Lung microvascular endothelial cell (primary cell): ENCODE data around the gene FBN2. TPM values are rescaled to one million over a fixed set of nuclear protein-coding genes. Genes with fewer than 3 reads are reported as not detected.
"Not testable (repeated sequence)": the region's sequence is repeated elsewhere in the genome, so short reads cannot be mapped to it uniquely, and the experiment has no call there.

ENCODE experiments used
- DNase-seq, 2 donors: peaks; one replicate each; pipeline versions ENCODE4 v3.0.0 to v3.0.0-alpha.2; 2010; ENCODE audit warnings: low read depth in 2 of 2
- total RNA-seq: library from RNA; depleted of rRNA; stranded (reverse); fragments of >200 nt; gene quantifications from 2 replicates; pipeline ENCODE4 v1.2.1, GENCODE V29; 2014

The FBN2 gene
- total RNA-seq, 1 donor from 2014 or later: 0.60 TPM

GRCh38 chr5:128362370-128362769, 175.7 kb downstream of the FBN2 start:
- no peak for DNase-seq

DNA sequence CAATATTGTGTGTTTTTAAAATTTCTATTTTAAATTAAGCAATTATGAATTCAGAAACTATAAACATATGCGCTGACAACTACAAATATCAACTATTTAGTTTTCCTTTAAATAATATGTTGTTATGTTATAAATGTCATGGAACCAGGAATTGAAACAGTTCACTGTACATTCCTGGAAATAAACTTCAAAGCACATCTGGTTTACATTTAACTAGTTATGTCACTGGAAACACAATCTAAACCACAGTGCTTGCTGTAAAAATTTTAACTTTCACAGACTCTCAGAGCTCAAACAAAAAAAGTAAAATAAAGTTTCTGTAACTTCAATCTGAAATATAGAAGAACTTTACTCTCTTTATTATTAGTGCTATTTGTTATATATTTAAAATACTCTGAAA, 179.2 kb downstream of the FBN2 start:
- DNase-seq: no peak

- no peak for DNase-seq
Measured at GRCh38 chr5:128357226-128357625, 180.8 kb downstream of the FBN2 start.

DNA sequence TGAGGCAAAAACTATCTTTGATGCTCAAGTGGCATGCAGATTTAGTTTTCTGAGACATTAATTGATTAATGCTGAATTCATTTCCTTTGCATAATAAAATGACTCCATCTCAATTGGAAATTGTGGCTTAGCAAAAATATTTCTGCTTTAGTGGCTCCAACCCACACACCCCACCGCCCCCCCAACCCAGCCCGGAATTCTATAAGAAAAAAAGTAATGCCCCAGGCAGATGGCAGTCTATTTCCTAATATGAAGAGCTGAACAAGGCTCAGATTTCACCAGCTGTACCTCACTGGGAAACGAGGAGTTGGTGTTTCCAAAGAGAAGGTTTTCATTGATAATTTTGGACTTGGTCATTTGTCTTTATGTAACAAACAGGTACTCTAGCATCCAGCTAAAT, 182.1 kb downstream of the FBN2 start:
- no peak for DNase-seq

- no peak for DNase-seq
Measured at GRCh38 chr5:128353441-128354107, 184.5 kb downstream of the FBN2 start.

GRCh38 chr5:128350705-128351104, 187.3 kb downstream of the FBN2 start:
- DNase-seq: no peak

DNA sequence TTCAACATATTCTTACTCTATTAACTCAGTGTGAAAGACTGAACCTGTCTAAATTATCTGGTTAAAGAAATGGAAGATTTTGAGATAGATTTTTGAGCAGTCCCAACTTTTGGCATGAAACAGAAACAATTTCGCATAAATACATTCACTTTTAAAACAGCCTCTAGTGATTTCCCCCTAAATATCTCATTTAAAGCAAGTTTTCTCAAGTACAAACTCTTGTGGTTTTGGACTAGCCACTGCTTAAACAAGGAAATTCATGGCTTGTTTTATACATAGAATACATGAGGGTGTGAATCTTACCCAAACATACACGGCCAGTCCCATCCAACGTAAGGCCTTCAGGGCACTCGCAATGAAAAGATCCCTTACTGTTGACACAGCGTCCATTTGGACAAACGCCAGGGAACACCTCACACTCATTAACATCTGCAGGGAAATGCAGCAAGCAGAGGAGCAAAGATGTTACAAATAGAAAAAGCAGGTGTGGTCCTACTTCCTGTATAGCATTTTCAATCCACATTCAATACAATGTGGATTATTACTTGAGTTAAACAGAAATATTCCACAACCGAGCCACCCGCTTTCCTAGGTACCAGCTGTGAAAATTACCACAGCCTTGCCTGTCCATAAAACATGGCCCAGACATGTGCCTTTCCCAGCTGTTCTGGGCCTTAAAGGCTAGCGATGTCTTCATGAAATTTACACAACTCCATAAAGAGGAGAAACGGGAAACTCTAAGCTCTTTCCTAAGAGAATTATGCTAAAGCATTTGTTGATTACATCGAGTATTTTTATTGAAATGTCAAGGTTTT, 188.8 kb downstream of the FBN2 start:
- peak in 1 of 2 donors; percentile 11 for DNase-seq

DNA sequence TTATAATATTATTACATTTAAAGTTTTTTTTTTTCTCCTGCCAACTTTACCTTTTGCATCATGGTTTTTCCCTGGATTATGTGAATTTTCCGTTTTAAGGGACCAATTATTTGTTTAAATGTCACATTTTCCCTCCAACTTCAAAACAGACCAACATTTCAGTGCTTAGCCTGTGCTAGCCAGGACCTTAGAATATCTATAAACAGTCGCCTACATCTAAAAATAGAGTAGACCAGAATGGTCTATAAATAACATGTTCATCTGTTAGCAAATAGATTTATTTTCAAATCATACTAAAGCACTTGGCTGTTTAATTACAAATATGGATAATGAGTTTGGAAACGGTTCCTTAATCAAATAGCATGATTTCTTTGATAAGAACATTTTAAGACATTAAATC, 192.0 kb downstream of the FBN2 start:
- DNase-seq: no peak

DNA sequence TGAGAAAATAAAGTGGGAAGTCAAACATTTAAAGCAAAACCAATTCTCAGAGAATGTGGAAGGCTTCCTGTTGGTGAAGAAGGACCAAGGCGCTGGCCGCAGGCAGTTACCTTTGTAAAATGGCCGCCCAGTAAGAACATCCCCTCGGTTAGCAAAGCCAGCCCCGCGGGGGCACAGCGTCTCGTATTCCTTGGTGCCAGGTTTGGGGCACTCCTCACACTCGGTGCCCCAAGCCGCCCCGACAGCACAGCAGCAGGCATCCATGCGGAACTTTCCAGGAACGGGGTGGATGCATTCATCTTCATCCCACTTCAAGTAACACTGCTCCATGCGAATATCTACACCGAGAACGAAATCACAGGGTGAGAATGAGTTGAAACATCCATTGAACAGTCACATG, 192.8 kb downstream of the FBN2 start:
- no peak for DNase-seq

- no peak for DNase-seq
Measured at GRCh38 chr5:128343168-128343567, 194.9 kb downstream of the FBN2 start.

GRCh38 chr5:128341056-128341455, 197.0 kb downstream of the FBN2 start:
- no peak for DNase-seq

DNA sequence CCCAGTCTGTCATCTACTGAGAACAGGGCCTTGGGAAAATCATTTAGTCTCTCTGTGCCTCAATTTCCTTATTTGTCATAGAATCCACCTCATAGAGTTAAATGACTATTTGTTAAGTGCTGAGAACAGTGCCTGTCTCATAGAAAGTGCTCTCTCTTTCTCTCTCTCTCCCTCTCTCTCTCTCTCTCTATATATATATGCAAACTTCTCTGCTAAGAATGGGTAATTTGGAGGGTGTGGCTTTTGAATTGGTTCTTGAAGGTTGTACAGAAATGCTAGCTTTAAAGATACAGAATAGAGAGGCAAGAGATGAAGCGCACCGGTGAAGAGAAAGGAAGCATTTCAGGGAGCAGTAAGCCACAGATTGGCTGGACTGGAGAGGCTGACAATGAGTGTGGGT, 197.4 kb downstream of the FBN2 start:
- DNase-seq: no peak

DNA sequence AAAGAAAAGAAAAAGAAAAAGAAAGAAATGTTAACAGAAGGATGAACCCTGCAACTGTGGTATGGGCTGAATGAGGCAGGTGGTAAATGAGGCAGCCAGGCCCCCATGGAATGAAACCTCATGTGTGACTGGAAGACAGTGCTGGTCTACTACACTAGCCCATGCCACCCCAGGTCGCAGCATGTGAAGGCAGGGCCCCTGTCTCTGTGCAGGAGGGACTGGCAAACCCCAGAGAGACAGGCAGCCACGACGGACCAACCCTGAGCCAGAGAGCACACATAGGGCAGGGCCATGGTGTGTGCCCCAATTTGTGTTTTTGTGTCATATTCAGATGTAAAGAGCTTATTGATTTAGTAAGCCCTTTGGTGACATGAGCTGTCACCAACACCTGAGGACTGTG, 198.5 kb downstream of the FBN2 start:
- DNase-seq: no peak

DNA sequence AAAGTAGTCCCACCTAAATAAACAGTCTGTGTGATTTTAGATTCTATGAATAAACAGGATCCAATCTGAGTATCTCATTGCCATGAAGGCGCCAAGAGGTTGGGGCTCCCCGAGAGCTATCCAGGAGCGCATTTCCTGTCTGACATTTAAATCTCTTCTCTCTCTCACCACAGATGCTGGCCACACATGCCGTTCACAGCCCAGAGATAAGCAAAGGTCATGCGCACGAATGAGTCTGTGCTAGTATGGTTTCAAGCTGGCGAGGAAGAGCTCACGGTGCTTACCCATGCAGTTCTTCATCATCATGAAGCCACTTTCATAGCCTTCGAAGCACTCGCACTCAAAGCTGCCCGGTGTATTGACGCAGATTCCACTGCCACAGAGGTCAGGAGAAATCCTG, 199.4 kb downstream of the FBN2 start:
- no peak for DNase-seq

GRCh38 chr5:128335339-128335738, 202.7 kb downstream of the FBN2 start:
- DNase-seq: no peak

DNA sequence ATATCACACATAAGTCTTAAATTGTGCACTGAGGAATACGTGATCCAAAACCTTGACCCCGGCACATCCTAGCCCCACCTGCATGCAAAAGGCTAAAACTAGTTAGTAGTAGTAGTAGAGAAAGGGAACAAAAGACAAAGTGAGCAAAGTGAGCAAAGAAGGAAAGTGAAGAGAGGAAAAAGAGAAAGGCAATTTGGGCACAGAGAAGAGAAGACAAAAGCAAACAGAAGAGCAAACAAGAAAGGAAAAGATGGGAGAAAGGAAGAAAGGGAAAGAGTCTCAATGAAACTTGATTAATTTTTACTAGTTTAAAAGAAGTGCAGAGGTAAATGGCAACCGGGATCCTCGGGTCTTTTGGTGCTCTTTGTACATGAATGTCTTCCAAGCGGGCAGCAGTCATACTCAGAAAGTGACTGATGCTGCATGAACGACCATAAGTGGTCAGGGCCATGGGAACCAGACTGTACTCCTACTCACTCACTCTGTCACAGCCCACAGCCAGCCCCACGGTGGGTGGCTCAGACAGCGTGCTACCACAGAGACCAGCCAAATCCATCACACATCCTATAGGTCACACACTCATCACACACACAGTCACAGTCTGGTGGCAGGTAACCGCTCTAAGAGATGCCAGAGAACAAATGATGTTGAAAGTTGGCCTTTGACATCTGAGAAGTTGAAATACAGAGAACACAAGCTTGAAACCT, 203.9 kb downstream of the FBN2 start:
- no peak for DNase-seq

- DNase-seq: no peak
Measured at GRCh38 chr5:128331261-128331660, 206.8 kb downstream of the FBN2 start.

DNA sequence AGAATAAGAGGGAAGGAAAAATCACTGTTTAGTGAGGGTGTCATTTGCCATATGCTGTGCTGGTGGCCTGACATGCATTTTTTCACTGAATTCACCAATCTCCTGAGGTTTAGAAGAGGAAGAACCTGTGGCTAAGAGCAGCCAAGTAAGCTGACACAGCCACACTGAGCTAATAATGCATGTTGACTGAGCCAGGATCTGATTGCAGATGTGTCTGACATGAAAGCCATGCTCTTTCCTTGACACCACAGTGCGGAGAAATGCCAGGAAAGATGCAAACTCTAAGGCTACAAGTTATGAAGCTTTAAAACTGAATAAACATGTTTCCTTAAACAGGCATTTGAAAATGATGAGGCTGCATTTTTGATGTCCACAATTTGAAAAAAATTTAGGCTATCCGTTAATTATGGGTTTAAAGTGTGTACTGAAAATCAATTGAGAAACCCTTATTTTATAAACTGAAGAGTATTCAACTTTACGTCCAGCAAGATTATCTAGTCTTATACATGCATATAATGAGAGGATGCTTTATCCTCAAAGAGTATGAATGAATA, 208.6 kb downstream of the FBN2 start:
- DNase-seq: no peak

DNA sequence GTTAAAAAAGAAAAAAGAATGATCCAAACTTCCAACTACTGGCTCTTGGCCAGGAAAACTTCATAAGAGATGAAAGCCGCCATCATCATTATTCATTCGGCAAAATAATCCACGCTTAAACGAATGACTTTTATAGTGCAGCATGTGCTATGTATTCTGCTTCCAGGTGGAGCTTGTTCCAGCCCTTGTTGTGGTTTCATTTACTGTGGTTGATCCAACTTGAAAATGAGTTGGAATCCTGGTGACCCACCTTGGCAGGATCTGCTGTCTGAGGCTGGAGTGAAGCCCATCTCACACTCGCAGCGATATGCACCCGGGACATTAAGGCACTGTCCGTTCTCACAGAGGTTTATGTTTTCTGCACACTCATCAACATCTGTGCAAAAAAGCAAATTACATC, 209.6 kb downstream of the FBN2 start:
- DNase-seq: no peak

DNA sequence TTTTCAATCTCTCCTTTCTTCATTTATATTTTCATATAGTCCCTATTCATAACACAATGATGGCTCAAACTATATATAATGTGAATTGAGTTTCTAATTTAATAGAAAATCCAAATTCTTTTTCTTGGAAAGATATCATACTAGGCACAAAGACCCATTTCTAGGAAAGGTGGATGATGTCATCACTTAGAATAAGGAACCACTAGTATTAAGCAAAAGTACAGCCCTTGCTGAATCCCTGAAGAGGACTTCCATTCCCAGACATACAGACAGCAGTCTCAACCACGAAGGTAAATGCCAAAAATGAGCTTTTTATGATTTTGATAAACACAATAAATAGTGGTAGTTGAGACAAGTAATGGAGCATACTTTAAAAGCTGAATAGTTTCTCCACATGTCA, 210.0 kb downstream of the FBN2 start:
- DNase-seq: no peak

DNA sequence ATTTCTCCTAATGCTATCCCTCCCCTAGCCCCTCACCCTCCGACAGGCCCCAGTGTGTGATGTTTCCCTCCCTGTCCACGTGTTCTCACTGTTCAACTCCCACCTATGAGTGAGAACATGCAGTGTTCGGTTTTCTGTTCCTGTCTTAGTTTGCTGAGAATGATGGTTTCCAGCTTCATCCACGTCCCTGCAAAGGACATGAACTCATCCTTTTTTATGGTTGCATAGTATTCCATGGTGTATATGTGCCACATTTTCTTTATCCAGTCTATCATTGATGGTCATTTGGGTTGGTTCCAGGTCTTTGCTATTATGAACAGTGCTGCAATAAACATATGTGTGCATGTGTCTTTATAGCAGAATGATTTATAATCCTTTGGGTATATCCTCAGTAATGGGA, 216.6 kb downstream of the FBN2 start:
- DNase-seq: not testable (repeated sequence)

- DNase-seq: no peak
Measured at GRCh38 chr5:128318691-128319090, 219.4 kb downstream of the FBN2 start.
